GM19463 (cell line): ENCODE data around the gene CLSTN2.

Source experiments
- ATAC-seq: cut with Tn5 transposase; IDR thresholded peaks from one replicate; pipeline ENCODE4 v1.9.1; 2021; ENCODE audit warnings: mild to moderate bottlenecking, moderate library complexity; ENCODE audit not compliant: unreplicated experiment

The CLSTN2 gene

GRCh38 chr3:140145528-140145927 is 210.5 kb downstream of the CLSTN2 start:
- ATAC-seq = no peak

- ATAC-seq = no peak
Observed at GRCh38 chr3:140146668-140147067, 211.7 kb downstream of the CLSTN2 start.

- ATAC-seq = no peak
Observed at GRCh38 chr3:140147965-140148490, 213.0 kb downstream of the CLSTN2 start.

GRCh38 chr3:140148824-140149390 is 213.9 kb downstream of the CLSTN2 start:
- no peak for ATAC-seq

GRCh38 chr3:140151321-140151720 is 216.3 kb downstream of the CLSTN2 start:
- no peak for ATAC-seq

- ATAC-seq = no peak
Observed at GRCh38 chr3:140152851-140153639, 218.1 kb downstream of the CLSTN2 start.

GRCh38 chr3:140153736-140154135 is 218.8 kb downstream of the CLSTN2 start:
- ATAC-seq = no peak

GRCh38 chr3:140157161-140157560 is 222.2 kb downstream of the CLSTN2 start:
- ATAC-seq = no peak

GRCh38 chr3:140159646-140160045 is 224.7 kb downstream of the CLSTN2 start:
- ATAC-seq = no peak

- ATAC-seq = no peak
Observed at GRCh38 chr3:140160553-140160952, 225.6 kb downstream of the CLSTN2 start.

GRCh38 chr3:140162551-140162950 is 227.6 kb downstream of the CLSTN2 start:
- no peak for ATAC-seq

- no peak for ATAC-seq
Observed at GRCh38 chr3:140163159-140163763, 228.3 kb downstream of the CLSTN2 start.

GRCh38 chr3:140164156-140164555 is 229.2 kb downstream of the CLSTN2 start:
- no peak for ATAC-seq

- ATAC-seq = no peak
Observed at GRCh38 chr3:140164922-140165590, 230.1 kb downstream of the CLSTN2 start.

GRCh38 chr3:140165781-140166180 is 230.8 kb downstream of the CLSTN2 start:
- ATAC-seq = no peak

- ATAC-seq = no peak
Observed at GRCh38 chr3:140166861-140167599, 232.0 kb downstream of the CLSTN2 start.

- no peak for ATAC-seq
Observed at GRCh38 chr3:140167600-140168281, 232.8 kb downstream of the CLSTN2 start.

GRCh38 chr3:140170612-140171011 is 235.6 kb downstream of the CLSTN2 start:
- ATAC-seq = peak; percentile 99

- no peak for ATAC-seq
Observed at GRCh38 chr3:140176526-140176925, 241.5 kb downstream of the CLSTN2 start.

GRCh38 chr3:140177943-140178342 is 243.0 kb downstream of the CLSTN2 start:
- ATAC-seq = peak; percentile 63
